HEK293 (cell line): Measurements from ENCODE around the gene SNX21.

ENCODE experiments used
- GLIS2 ChIP-seq: fragments of 450-650 bp; formaldehyde crosslinking; IDR thresholded peaks from 2 replicates; pipeline ENCODE4 v1.5.1; 2016; ENCODE audit warnings: missing biosample characterization, missing genetic modification characterization
- KLF7 ChIP-seq: fragments of 450-650 bp; formaldehyde crosslinking; IDR thresholded peaks from 2 replicates; pipeline ENCODE4 v1.5.1; 2016; ENCODE audit warnings: missing biosample characterization, missing genetic modification characterization, borderline replicate concordance
- SP7 ChIP-seq: fragments of 450-650 bp; formaldehyde crosslinking; IDR thresholded peaks from 2 replicates; pipeline ENCODE4 v1.5.1; 2016; ENCODE audit warnings: missing biosample characterization, missing genetic modification characterization
- WT1 ChIP-seq: fragments of 450-650 bp; formaldehyde crosslinking; IDR thresholded peaks from 2 replicates; pipeline ENCODE4 v1.5.1; 2016; ENCODE audit warnings: missing biosample characterization, missing genetic modification characterization
- ZBTB1 ChIP-seq: fragments of 450-650 bp; formaldehyde crosslinking; IDR thresholded peaks from 2 replicates; pipeline ENCODE4 v1.5.1; 2016; ENCODE audit warnings: missing biosample characterization, missing genetic modification characterization
- ZNF133 ChIP-seq: fragments of 450-650 bp; formaldehyde crosslinking; IDR thresholded peaks from 2 replicates; pipeline ENCODE4 v1.5.1; 2016; ENCODE audit warnings: missing biosample characterization, missing genetic modification characterization
- ZNF214 ChIP-seq: fragments of 450-650 bp; formaldehyde crosslinking; IDR thresholded peaks from 2 replicates; pipeline ENCODE4 v1.5.1; 2017; ENCODE audit warnings: missing biosample characterization, mild to moderate bottlenecking, missing genetic modification characterization, borderline replicate concordance
- ZNF423 ChIP-seq: fragments of 450-650 bp; formaldehyde crosslinking; IDR thresholded peaks from 2 replicates; pipeline ENCODE4 v1.5.1; 2016; ENCODE audit warnings: missing biosample characterization, missing genetic modification characterization
- ZNF530 ChIP-seq: fragments of 450-650 bp; formaldehyde crosslinking; IDR thresholded peaks from 2 replicates; pipeline ENCODE4 v1.5.1; 2016; ENCODE audit warnings: low read depth, missing biosample characterization, missing genetic modification characterization
- ZNF596 ChIP-seq: fragments of 450-650 bp; IDR thresholded peaks from 2 replicates; pipeline ENCODE4 v1.5.0; 2018; ENCODE audit warnings: missing biosample characterization, mild to moderate bottlenecking, missing genetic modification characterization, moderate library complexity
- ZNF600 ChIP-seq: fragments of 450-650 bp; formaldehyde crosslinking; IDR thresholded peaks from 2 replicates; pipeline ENCODE4 v1.5.1; 2016; ENCODE audit warnings: missing biosample characterization, missing genetic modification characterization
- ZNF670 ChIP-seq: fragments of 450-650 bp; formaldehyde crosslinking; IDR thresholded peaks from 2 replicates; pipeline ENCODE4 v1.5.1; 2016; ENCODE audit warnings: missing biosample characterization, missing genetic modification characterization, low read depth
- ZNF677 ChIP-seq: fragments of 450-650 bp; IDR thresholded peaks from 2 replicates; pipeline ENCODE4 v1.5.0; 2018; ENCODE audit warnings: missing biosample characterization, mild to moderate bottlenecking, missing genetic modification characterization, moderate library complexity
- ZNF843 ChIP-seq: fragments of 450-650 bp; formaldehyde crosslinking; IDR thresholded peaks from 2 replicates; pipeline ENCODE4 v1.5.1; 2016; ENCODE audit warnings: missing biosample characterization, missing genetic modification characterization
- TF ChIP-seq, protein P1 (sequence below): fragments of 450-650 bp; formaldehyde crosslinking; IDR thresholded peaks from 2 replicates; pipeline ENCODE4 v1.5.1; 2016; ENCODE audit warnings: missing biosample characterization, missing genetic modification characterization
- TF ChIP-seq, protein P2 (sequence below): fragments of 450-650 bp; formaldehyde crosslinking; IDR thresholded peaks from 2 replicates; pipeline ENCODE4 v1.5.1; 2016; ENCODE audit warnings: missing biosample characterization, missing genetic modification characterization
- TF ChIP-seq, protein P3 (sequence below): fragments of 450-650 bp; formaldehyde crosslinking; IDR thresholded peaks from 2 replicates; pipeline ENCODE4 v1.5.1; 2017; ENCODE audit warnings: missing biosample characterization, missing genetic modification characterization
- TF ChIP-seq, protein P4 (sequence below): fragments of 450-650 bp; formaldehyde crosslinking; IDR thresholded peaks from 2 replicates; pipeline ENCODE4 v1.5.1; 2016; ENCODE audit warnings: missing biosample characterization, missing genetic modification characterization
- TF ChIP-seq, protein P5 (sequence below): fragments of 450-650 bp; formaldehyde crosslinking; IDR thresholded peaks from 2 replicates; pipeline ENCODE4 v1.5.1; 2016; ENCODE audit warnings: missing biosample characterization, missing genetic modification characterization
- TF ChIP-seq, protein P6 (sequence below): fragments of 450-650 bp; formaldehyde crosslinking; IDR thresholded peaks from 2 replicates; pipeline ENCODE4 v1.5.1; 2016; ENCODE audit warnings: missing biosample characterization, missing genetic modification characterization
- TF ChIP-seq, protein P7 (sequence below): fragments of 450-650 bp; formaldehyde crosslinking; IDR thresholded peaks from 2 replicates; pipeline ENCODE4 v1.5.1; 2016; ENCODE audit warnings: missing biosample characterization, missing genetic modification characterization

Gene SNX21

DNA sequence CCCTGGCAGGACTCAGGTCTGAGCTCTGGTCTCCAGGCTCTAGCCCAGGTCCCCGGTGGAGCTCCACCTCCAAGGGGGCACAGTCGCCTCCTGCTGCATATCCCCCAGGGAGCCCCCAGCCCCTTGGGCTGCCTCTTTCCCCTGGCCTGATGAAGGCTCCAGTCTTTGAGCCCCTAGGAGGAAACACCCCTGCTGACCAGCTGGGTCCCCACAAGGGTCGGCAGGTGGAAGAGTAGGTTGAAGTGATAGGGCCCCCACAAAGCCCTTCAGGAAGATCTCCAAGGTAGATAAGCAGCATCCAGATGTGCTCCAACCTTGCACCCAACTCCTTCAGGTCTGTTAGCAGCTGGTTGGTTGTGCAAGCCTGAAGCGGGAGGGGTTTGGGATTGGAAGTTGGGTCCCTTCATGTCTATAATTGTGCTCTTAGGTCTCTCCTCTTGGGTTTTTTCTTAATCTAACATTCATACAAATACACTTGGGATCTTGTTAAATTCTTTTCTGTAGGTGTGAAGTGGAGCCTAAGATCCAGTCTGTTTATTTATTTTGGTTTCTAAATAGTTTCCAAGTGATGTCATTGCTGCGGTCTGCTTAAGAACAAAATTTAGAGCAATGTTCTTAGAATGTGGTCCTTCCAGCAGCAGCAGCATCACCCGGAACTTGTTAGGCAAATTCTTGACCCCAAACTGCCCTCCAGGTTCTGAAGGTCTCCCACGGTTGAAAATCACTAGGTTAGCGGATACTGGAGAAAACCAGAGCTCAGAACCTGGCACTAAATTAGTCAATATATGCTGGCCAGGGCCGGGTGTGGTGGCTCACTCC lies 16.0 kb upstream of the SNX21 start (continued):
- TF ChIP-seq, protein P1, sequence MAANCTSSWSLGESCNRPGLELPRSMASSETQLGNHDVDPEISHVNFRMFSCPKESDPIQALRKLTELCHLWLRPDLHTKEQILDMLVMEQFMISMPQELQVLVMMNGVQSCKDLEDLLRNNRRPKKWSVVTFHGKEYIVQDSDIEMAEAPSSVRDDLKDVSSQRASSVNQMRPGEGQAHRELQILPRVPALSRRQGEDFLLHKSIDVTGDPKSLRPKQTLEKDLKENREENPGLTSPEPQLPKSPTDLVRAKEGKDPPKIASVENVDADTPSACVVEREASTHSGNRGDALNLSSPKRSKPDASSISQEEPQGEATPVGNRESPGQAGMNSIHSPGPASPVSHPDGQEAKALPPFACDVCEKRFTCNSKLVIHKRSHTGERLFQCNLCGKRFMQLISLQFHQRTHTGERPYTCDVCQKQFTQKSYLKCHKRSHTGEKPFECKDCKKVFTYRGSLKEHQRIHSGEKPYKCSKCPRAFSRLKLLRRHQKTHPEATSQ (tag by site-specific recombination): no peak
- TF ChIP-seq ZNF423 (tag by site-specific recombination) (no peak), ZNF214 (tag by site-specific recombination) (no peak), WT1 (peak; percentile 77), ZNF596 (tag by site-specific recombination) (no peak), ZNF600 (tag by site-specific recombination) (no peak), SP7 (tag by site-specific recombination) (peak; percentile 66), ZNF670 (tag by site-specific recombination) (no peak), KLF7 (tag by site-specific recombination) (no peak), GLIS2 (tag by site-specific recombination) (peak; percentile 80), ZNF133 (tag by site-specific recombination) (no peak), ZNF530 (no peak), ZBTB1 (tag by site-specific recombination) (no peak), ZNF677 (no peak), ZNF843 (no peak)
- TF ChIP-seq, protein P2, sequence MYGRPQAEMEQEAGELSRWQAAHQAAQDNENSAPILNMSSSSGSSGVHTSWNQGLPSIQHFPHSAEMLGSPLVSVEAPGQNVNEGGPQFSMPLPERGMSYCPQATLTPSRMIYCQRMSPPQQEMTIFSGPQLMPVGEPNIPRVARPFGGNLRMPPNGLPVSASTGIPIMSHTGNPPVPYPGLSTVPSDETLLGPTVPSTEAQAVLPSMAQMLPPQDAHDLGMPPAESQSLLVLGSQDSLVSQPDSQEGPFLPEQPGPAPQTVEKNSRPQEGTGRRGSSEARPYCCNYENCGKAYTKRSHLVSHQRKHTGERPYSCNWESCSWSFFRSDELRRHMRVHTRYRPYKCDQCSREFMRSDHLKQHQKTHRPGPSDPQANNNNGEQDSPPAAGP: peak; percentile 82
- TF ChIP-seq, protein P3, sequence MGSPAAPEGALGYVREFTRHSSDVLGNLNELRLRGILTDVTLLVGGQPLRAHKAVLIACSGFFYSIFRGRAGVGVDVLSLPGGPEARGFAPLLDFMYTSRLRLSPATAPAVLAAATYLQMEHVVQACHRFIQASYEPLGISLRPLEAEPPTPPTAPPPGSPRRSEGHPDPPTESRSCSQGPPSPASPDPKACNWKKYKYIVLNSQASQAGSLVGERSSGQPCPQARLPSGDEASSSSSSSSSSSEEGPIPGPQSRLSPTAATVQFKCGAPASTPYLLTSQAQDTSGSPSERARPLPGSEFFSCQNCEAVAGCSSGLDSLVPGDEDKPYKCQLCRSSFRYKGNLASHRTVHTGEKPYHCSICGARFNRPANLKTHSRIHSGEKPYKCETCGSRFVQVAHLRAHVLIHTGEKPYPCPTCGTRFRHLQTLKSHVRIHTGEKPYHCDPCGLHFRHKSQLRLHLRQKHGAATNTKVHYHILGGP (tag by site-specific recombination): no peak
- TF ChIP-seq, protein P4, sequence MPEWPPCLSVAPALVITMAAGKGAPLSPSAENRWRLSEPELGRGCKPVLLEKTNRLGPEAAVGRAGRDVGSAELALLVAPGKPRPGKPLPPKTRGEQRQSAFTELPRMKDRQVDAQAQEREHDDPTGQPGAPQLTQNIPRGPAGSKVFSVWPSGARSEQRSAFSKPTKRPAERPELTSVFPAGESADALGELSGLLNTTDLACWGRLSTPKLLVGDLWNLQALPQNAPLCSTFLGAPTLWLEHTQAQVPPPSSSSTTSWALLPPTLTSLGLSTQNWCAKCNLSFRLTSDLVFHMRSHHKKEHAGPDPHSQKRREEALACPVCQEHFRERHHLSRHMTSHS: no peak
- TF ChIP-seq, protein P5, sequence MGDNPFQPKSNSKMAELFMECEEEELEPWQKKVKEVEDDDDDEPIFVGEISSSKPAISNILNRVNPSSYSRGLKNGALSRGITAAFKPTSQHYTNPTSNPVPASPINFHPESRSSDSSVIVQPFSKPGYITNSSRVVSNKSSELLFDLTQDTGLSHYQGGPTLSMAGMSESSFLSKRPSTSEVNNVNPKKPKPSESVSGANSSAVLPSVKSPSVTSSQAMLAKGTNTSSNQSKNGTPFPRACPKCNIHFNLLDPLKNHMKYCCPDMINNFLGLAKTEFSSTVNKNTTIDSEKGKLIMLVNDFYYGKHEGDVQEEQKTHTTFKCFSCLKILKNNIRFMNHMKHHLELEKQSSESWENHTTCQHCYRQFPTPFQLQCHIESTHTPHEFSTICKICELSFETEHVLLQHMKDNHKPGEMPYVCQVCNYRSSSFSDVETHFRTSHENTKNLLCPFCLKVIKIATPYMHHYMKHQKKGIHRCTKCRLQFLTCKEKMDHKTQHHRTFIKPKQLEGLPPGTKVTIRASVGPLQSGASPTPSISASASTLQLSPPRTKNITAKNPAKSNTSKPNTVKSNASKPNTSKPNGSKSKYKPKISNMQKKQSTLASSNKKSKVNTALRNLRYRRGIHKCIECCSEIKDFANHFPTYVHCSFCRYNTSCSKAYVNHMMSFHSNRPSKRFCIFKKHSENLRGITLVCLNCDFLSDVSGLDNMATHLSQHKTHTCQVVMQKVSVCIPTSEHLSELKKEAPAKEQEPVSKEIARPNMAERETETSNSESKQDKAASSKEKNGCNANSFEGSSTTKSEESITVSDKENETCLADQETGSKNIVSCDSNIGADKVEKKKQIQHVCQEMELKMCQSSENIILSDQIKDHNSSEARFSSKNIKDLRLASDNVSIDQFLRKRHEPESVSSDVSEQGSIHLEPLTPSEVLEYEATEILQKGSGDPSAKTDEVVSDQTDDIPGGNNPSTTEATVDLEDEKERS (tag by site-specific recombination): no peak
- TF ChIP-seq, protein P6, sequence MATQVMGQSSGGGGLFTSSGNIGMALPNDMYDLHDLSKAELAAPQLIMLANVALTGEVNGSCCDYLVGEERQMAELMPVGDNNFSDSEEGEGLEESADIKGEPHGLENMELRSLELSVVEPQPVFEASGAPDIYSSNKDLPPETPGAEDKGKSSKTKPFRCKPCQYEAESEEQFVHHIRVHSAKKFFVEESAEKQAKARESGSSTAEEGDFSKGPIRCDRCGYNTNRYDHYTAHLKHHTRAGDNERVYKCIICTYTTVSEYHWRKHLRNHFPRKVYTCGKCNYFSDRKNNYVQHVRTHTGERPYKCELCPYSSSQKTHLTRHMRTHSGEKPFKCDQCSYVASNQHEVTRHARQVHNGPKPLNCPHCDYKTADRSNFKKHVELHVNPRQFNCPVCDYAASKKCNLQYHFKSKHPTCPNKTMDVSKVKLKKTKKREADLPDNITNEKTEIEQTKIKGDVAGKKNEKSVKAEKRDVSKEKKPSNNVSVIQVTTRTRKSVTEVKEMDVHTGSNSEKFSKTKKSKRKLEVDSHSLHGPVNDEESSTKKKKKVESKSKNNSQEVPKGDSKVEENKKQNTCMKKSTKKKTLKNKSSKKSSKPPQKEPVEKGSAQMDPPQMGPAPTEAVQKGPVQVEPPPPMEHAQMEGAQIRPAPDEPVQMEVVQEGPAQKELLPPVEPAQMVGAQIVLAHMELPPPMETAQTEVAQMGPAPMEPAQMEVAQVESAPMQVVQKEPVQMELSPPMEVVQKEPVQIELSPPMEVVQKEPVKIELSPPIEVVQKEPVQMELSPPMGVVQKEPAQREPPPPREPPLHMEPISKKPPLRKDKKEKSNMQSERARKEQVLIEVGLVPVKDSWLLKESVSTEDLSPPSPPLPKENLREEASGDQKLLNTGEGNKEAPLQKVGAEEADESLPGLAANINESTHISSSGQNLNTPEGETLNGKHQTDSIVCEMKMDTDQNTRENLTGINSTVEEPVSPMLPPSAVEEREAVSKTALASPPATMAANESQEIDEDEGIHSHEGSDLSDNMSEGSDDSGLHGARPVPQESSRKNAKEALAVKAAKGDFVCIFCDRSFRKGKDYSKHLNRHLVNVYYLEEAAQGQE (tag by site-specific recombination): no peak
- TF ChIP-seq, protein P7, sequence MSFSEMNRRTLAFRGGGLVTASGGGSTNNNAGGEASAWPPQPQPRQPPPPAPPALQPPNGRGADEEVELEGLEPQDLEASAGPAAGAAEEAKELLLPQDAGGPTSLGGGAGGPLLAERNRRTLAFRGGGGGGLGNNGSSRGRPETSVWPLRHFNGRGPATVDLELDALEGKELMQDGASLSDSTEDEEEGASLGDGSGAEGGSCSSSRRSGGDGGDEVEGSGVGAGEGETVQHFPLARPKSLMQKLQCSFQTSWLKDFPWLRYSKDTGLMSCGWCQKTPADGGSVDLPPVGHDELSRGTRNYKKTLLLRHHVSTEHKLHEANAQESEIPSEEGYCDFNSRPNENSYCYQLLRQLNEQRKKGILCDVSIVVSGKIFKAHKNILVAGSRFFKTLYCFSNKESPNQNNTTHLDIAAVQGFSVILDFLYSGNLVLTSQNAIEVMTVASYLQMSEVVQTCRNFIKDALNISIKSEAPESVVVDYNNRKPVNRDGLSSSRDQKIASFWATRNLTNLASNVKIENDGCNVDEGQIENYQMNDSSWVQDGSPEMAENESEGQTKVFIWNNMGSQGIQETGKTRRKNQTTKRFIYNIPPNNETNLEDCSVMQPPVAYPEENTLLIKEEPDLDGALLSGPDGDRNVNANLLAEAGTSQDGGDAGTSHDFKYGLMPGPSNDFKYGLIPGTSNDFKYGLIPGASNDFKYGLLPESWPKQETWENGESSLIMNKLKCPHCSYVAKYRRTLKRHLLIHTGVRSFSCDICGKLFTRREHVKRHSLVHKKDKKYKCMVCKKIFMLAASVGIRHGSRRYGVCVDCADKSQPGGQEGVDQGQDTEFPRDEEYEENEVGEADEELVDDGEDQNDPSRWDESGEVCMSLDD (tag by site-specific recombination): no peak; the same call in 1 of the 2 replicates
